Activated CD4-positive, alpha-beta T cell treated with anti-CD3 and anti-CD28 coated beads, Interleukin-2, Interleukin-6, amounts not matched to agents 100 ng/mL and 50 ng/mL, durations not matched to agents 16 hours and 8 hours (primary cell): Measurements from ENCODE around the gene KRT6C.

Experiments used
- DNase-seq: peaks from one replicate; pipeline ENCODE4 v3.0.0-alpha.2; 2020

The KRT6C gene

DNA sequence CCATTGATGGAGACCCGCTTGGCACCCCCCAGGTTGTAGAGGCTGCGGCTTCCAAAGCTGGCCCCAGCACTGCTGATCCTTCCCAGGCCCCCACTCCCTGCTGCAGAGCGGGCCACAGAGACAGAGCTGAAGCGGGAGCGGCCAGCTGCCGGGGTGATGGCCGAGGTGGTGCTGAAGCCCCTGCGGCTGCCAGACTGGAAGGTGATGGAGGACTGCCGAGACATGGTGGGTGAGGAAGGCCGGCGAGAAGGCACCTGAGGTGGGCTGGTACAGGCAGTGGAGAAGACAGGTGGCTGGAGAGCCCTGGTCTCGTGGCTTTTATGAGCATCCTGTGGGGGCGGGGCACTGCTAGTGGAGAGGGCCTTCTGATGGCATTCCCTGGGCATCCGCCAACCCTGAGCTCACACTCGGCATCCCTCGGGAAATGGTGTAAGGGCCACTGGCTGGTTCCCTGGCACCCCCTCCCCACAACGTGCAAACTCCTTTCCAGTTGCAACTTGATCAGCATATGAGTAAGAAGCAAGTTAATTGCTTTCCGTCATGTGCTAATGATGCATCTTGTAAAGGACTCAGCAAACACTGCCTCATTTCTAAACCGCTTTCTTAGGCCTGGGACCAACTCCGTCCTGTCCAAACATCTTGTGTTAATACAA is 39.4 kb downstream of the KRT6C start, which contains the start of gene KRT75:
KRT75 (minus strand) TSS at position 291 of the 653 bp plus-strand sequence; CDS start at position 224, 67 bp downstream.
- DNase-seq = no peak

DNA sequence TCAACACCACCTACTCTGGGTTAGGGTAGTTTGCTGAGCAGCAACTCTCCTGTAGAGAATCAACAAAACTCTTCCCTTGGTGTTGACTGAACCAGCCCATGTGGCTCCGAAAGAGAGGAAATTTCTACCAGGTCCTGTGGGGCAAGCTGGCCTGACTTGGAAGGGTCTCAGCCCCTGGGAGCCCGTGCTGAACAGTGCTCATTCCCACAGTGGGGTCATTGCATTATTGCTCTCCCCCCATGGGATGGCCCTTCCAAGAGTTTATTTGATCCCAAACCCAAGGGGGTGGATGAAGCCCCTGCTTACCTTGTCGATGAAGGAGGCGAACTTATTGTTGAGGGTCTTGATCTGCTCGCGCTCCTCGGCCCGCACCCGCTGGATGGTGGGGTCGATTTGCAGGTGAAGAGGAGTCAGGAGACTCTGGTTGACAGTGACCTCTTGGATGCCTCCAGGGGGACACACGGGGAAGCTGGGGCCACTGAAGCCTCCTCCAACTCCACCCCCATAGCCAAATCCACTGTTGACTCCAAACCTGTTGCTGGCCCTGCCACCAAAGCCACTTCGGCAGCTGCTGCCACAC is 40.0 kb downstream of the KRT6C start:
- DNase-seq = no peak

DNA sequence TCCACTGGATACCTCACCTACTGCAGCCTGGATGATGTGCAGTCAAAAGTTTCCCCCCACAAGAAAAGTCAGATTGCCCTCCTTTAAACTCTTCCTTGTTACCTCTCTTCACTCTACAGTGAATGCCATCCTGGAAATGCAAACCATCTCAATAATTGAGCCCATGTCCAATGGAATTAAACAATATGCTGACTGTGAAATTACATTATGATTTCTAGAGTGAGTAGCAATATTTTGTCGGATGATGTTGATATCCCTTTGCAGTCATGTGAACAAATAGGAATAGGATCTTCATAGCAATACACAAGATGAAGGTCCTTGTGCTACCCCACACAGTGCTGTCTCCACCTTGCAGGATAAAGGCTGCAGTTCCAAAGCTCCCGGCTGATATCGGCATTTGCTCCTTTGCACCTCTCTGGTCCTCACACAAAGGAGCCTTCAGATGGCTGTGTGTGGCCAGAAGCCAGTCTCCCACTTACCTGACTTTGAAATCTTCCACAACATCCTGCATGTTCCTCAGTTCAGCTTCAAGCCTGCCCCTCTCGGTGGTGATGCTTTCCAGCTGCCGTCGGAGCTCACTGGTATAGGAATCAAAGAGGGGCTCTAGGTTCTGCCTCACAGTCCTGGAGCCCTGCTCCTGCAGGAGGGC is 40.9 kb downstream of the KRT6C start:
- DNase-seq = no peak

DNA sequence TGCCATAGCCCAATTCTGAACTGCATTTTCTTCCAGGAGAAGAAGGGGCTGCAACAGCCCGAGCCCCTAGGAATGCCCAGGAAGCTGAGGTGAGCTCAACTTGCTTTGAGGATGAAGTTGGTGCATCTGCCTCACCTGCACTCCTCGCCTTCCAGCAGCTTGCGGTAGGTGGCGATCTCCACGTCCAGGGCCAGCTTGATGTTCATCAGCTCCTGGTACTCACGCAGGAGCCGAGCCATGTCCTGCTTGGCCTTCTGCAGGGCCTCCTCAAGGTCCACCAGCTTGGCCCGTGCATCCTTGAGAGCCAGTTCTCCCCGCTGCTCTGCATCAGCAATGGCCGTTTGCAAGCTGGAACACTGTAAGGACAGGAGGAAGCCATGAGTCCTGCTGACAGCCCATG is 45.5 kb downstream of the KRT6C start:
- no peak for DNase-seq

DNA sequence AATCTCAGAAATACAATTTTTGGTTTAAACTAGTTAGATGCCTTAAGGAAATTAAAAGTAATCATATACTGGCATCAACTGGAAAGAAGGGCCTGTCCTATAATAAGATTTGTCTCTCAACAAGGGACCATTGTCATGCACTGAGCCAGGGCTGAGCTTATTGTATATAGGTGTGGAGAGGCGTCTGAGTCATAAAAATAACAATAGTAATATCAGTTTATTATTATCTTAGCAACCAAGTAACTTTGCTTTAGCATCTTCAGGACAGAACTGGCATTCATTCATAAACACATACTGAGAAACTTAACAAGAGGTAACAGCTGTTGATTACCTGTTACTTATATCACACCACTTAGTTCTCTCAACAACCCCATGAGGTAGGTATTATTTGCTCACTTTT is 46.5 kb downstream of the KRT6C start:
- no peak for DNase-seq

DNA sequence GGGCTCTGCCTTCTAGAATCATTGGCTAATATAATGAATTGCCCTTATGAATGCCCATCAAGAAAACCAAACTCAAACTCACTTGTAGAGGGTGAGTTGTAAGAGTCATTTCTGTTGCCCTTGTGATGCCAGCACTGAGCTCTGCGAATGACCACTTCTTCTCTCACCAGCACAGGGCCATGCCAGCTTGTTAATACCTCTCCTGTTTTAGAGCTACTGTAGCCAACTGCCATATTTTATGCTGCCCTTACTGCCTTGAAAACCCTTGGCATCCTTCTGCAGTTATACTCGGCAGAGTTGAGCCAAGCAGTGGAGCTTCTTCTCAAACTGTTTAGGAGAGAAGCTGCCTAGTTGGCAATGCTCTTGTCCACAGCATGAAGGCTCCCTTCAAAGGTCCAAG is 47.6 kb downstream of the KRT6C start:
- no peak for DNase-seq

DNA sequence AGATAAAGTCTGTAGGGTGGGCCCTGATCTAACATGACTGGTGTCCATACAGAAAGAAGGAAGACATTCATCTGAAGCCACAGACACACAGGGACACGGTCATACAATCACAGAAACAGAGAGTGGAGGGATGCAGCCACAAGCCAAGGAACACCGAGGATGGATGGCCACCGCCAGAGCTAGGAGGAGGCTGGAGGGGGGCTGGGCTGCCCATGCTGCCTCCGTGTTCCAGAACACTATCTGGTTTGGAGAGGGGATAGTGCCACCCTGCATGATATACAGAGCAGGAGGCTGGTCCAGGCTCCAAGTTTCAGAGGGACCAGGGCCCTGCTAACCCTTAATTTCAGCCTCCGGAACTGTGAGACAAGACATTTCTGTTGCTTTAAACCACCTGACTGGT is 48.1 kb downstream of the KRT6C start:
- DNase-seq = no peak

DNA sequence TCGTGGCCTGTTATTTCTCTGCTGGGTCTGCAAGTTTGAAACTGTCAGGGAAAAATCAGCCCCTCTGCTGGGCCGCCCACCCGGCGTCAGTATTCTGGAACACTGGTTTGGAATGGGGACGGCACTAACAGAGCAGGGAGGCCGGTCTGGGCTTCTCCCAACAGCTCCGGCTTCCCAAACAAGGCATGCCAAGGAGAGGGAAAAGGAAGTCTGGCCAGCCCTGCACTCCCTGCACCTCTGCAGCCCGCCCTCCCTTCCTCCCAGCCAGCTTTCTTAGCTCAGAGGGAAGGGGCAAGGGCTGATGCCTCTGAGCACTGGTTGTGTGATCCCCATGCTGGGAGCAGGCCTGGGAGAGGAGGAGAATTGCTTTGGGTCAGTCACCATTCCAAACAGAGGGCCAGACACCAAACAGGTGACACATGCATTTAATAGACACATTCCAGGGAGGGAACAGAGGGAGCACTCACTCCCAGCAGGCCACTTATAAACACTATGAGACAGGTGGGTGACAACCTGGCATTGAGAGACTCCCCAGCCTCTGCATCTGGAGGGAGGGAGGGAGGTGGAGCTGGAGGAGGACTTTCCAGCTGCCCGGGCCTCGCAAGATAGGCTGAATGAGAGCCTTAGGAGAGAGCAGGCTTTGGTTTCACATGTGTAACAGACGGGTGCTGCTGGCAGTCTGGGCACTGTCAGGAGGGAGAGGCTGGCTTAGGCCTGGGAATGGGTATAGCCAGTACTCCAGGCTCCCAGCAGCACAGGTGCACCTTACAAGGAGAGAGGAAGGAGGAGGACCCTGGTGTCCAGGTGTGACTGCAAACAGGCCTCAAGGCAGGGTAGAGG is 49.7 kb downstream of the KRT6C start:
- DNase-seq = no peak

DNA sequence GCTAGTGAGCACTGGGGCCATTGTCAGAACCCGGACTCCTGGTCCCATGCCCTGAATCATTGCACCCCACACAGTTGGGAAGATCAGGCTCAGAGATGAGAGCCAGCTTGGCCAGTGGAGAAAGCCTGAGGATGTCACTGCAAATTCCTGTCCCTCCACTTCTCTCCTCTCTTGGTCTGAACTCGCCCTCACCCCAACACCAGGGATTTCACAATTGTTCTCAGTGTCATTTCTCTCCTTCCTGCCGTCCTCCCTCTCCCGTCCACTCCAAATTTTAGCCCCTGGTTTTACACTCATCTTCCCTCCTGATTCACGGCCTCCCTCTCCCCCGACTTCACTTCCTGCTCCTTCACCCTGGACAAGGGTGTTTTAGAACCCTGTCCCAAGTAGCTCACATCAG is 50.6 kb downstream of the KRT6C start:
- no peak for DNase-seq

DNA sequence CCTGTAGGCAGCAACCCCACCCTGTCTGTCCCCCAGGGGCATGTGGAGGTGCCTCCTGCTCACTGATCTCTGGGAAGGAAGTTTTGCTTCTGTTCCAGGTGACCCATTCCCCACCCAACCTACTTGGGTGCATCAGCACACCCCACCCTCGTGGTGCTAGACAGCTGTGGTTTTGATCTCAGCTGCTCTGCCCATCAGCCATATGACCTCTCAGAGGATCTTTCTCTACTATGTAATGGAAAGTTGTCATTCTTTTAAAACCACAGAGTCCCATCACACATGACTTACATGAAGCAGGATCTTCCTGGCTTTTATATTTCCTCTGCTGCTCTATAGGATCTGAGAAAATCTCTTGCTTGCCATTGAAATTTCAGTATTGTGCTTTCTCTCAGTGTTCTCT is 53.9 kb downstream of the KRT6C start:
- DNase-seq = no peak

DNA sequence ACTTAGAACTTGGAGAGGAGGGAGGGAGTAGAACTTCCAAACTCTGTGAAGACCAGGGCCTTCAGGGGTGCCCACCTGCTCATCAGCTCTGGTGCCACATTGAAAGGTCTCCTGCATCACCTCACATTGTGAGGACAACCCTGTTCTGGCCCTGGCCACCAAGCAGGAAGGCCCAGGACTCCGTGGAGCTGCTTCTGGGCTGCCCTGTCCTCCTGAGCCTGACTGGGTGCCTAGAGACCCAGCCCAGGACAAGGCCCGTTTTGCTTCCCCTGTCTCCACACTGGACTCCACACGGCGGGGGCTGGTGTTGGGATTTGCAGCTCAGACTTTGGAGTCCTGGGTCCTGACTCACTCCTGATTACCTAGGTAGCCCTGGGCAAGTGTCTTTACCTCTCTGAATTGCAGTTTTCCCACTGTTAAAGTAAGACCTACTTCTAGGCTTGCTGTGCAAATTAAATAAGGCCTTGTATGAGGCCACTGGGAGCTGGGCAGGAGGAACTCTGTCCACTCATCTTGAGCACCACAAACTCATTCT is 55.0 kb downstream of the KRT6C start:
- no peak for DNase-seq
